ENCODE data around the gene ADAMTS2. TPM values are rescaled to one million over a fixed set of nuclear protein-coding genes. Genes with fewer than 3 reads are reported as not detected.

Gene ADAMTS2
- total and polyA plus RNA-seq, 2 donors (not counting 3 experiments of a cell fraction or from before 2014, with no cell fraction given) = not detected

DNA sequence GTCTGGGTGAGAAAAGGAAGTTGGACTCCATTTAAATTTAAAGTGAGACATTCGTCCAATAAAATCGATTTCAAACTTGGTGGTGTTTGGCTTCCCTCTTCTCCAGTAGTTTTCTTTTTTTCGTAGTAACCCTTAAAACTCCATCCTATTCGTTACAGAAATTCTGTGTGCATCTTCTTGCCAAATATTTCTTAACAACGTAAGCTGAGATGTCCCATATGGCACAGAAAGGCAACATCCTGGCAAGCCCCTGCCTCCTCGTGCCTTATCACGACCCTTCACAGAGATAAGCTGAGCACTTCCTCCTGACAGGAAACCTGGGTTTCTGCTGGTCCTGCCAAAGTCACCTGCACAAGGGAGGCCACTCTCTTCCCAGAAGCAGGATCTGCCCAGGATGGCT is 11.8 kb upstream of the ADAMTS2 start:
- dilution Hi-C loops (cut with MboI; ENCODE audit: extremely low pct_ligation_motif_present, low sequenced_read_pairs) (no loop called here), intact Hi-C loops (cut with micrococcal nuclease) (no loop called here)
- ChIA-PET CTCF (no interaction called here), POLR2A (no interaction called here)
- no peak for DNase-seq (ENCODE audit: low read depth, low spot score)
- Histone ChIP-seq H3K9me1 (replicated peaks; ENCODE audit: control insufficient read depth, extremely low read depth, insufficient read depth, low read length) (no peaks in the 10 kb centered on the region), H3K79me2 (ENCODE audit: control insufficient read depth, insufficient read depth, low read length) (no peaks in the 10 kb centered on the region), H4K20me1 (replicated peaks; ENCODE audit: control insufficient read depth, extremely low read depth, insufficient read depth, low read length) (no peaks in the 10 kb centered on the region), H3K4me3 (replicated peaks in 1 of 3; ENCODE audit: insufficient read depth in 1 of 3, low read depth in 1 of 3, low read length in 3 of 3) (no peak overlapping the region), H3K4me1 (ENCODE audit: control insufficient read depth, extremely low read depth, insufficient read depth, low read length) (no peaks in the 10 kb centered on the region), H3K9ac (replicated peaks; ENCODE audit: extremely low read depth, insufficient read depth, low read length) (no peak overlapping the region), H3K36me3 (ENCODE audit: control insufficient read depth in 2 of 2, extremely low read depth in 1 of 2, insufficient read depth in 2 of 2, low read length in 2 of 2) (no peaks in the 10 kb centered on the region), H3K4me2 (ENCODE audit: insufficient read depth, low read length) (no peak overlapping the region), H3K27ac (ENCODE audit: insufficient read depth, low read depth, low read length) (no peak overlapping the region), H3K9me3 (replicated peaks; ENCODE audit: control insufficient read depth, insufficient read depth, low read length) (no peaks in the 10 kb centered on the region), H3K27me3 (ENCODE audit: control insufficient read depth in 2 of 2, insufficient read depth in 2 of 2, low read length in 2 of 2) (no peaks in the 10 kb centered on the region), H2AFZ (ENCODE audit: low read depth, low read length) (no peak overlapping the region)
- no peak for FAIRE-seq
- BruUV-seq (replicated peaks) = no TSS peak
- TF ChIP-seq POLR2AphosphoS5 (IDR thresholded peaks at IDR 0.05; ENCODE audit: insufficient read depth, low read depth, low read length) = no peak
- TF ChIP-seq POLR2A (IDR thresholded peaks at IDR 0.05; ENCODE audit: low read depth, low read length) = no peak
- TF ChIP-seq FOS (IDR thresholded peaks at IDR 0.05; ENCODE audit: borderline replicate concordance, insufficient read depth, low read length) = no peak
- TF ChIP-seq GATA2 (IDR thresholded peaks at IDR 0.05; ENCODE audit: insufficient read depth, insufficient read length, low read depth, low read length) = no peak
- no peak for TF ChIP-seq EZH2 (IDR thresholded peaks at IDR 0.05; ENCODE audit: borderline replicate concordance, low read depth, low read length, severe bottlenecking)
- TF ChIP-seq, protein P1, sequence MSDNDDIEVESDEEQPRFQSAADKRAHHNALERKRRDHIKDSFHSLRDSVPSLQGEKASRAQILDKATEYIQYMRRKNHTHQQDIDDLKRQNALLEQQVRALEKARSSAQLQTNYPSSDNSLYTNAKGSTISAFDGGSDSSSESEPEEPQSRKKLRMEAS (IDR thresholded peaks at IDR 0.05; ENCODE audit: insufficient read depth, insufficient read length) = no peak
- TF ChIP-seq, protein P2, sequence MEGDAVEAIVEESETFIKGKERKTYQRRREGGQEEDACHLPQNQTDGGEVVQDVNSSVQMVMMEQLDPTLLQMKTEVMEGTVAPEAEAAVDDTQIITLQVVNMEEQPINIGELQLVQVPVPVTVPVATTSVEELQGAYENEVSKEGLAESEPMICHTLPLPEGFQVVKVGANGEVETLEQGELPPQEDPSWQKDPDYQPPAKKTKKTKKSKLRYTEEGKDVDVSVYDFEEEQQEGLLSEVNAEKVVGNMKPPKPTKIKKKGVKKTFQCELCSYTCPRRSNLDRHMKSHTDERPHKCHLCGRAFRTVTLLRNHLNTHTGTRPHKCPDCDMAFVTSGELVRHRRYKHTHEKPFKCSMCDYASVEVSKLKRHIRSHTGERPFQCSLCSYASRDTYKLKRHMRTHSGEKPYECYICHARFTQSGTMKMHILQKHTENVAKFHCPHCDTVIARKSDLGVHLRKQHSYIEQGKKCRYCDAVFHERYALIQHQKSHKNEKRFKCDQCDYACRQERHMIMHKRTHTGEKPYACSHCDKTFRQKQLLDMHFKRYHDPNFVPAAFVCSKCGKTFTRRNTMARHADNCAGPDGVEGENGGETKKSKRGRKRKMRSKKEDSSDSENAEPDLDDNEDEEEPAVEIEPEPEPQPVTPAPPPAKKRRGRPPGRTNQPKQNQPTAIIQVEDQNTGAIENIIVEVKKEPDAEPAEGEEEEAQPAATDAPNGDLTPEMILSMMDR (IDR thresholded peaks at IDR 0.05; ENCODE audit: extremely low read depth in 1 of 2, insufficient read depth in 1 of 2, low read depth in 1 of 2, low read length in 2 of 2) = no peak
- TF ChIP-seq MYC (IDR thresholded peaks at IDR 0.05; ENCODE audit: low read depth, low read length) = no peak
- no peak for TF ChIP-seq JUN (IDR thresholded peaks at IDR 0.05; ENCODE audit: borderline replicate concordance, insufficient read depth, insufficient read length, low read depth)
